Naive thymus-derived CD4-positive, alpha-beta T cell (primary cell): ENCODE results near the gene TMEM237. TPM values are rescaled to one million over a fixed set of nuclear protein-coding genes. Genes with fewer than 3 reads are reported as not detected.
A peak's percentile ranks its signal among the peaks of the same experiment; 100 is the strongest.

Experiments used
- ATAC-seq: fragments of 150-1000 bp; cut with Tn5 transposase; 2 replicates; pipeline ENCODE4 v1.10.0; 2021; ENCODE audit warnings: mild to moderate bottlenecking, moderate library complexity
- CTCF ChIA-PET: fragments of 350-600 bp; sonication (Branson Sonifier 250); formaldehyde crosslinking; loops from one replicate; lab custom pipeline; 2021; ENCODE audit warnings: antibody characterized with exemption; lab: Charles Lee
- POLR2A ChIA-PET: fragments of 350-600 bp; sonication (Branson Sonifier 250); formaldehyde crosslinking; loops from one replicate; lab custom pipeline; 2021; ENCODE audit warnings: antibody characterized with exemption, inconsistent platforms; lab: Charles Lee
- DNase-seq, 9 donors: peaks; one replicate each; pipeline versions ENCODE4 v3.0.0 to v3.0.0-alpha.2; 2020 to 2022; ENCODE audit warnings: mixed read lengths in 1 of 9
- H3K27ac ChIP-seq: one replicate; pipeline ENCODE4 v1.7.0; 2013; ENCODE audit warnings: mild to moderate bottlenecking, low read depth, low read length, moderate library complexity
- H3K27me3 ChIP-seq, 2 donors: one replicate each; pipeline ENCODE4 v1.7.0; 2013; ENCODE audit warnings: low read length in 2 of 2, mild to moderate bottlenecking in 2 of 2, moderate library complexity in 2 of 2; ENCODE audit not compliant: control insufficient read depth in 2 of 2, insufficient read depth in 2 of 2
- H3K36me3 ChIP-seq, 3 experiments: 1 replicate in 2 of 3; 2 replicates in 1 of 3; pipeline ENCODE4 v1.7.0; 2013; ENCODE audit warnings: low read length in 3 of 3, mild to moderate bottlenecking in 3 of 3, moderate library complexity in 1 of 3; ENCODE audit not compliant: insufficient read depth in 3 of 3, control insufficient read depth in 2 of 3
- H3K4me1 ChIP-seq, 2 donors: one replicate each; pipeline ENCODE4 v1.7.0; 2013; ENCODE audit warnings: low read length in 2 of 2, mild to moderate bottlenecking in 2 of 2, moderate library complexity in 1 of 2; ENCODE audit not compliant: control insufficient read depth in 2 of 2, insufficient read depth in 2 of 2
- H3K4me3 ChIP-seq: 2 replicates; pipeline ENCODE4 v1.7.0; 2013; ENCODE audit warnings: mild to moderate bottlenecking, low read length
- H3K9me3 ChIP-seq, 3 experiments: 1 replicate in 2 of 3; 2 replicates in 1 of 3; pipeline ENCODE4 v1.7.0; 2013; ENCODE audit warnings: low read length in 3 of 3; ENCODE audit not compliant: control insufficient read depth in 2 of 3
- H3K27ac Mint-ChIP-seq, 9 donors: one replicate each; pipeline ENCODE4 v1.8.0; 2020 to 2022; ENCODE audit warnings: mixed read lengths in 9 of 9, mild to moderate bottlenecking in 8 of 9, moderate library complexity in 5 of 9, inconsistent platforms in 2 of 9
- H3K27me3 Mint-ChIP-seq, 5 donors: one replicate each; pipeline ENCODE4 v1.8.0; 2021 to 2022; ENCODE audit warnings: mixed read lengths in 5 of 5, mild to moderate bottlenecking in 1 of 5
- H3K36me3 Mint-ChIP-seq, 5 donors: one replicate each; pipeline ENCODE4 v1.8.0; 2020 to 2022; ENCODE audit warnings: mixed read lengths in 5 of 5, mild to moderate bottlenecking in 3 of 5, inconsistent platforms in 1 of 5
- H3K4me1 Mint-ChIP-seq, 7 donors: one replicate each; pipeline ENCODE4 v1.8.0; 2020 to 2022; ENCODE audit warnings: mixed read lengths in 7 of 7, mild to moderate bottlenecking in 3 of 7, inconsistent platforms in 1 of 7
- H3K4me3 Mint-ChIP-seq, 10 donors: one replicate each; pipeline ENCODE4 v1.8.0; 2020 to 2022; ENCODE audit warnings: mild to moderate bottlenecking in 10 of 10, mixed read lengths in 10 of 10, moderate library complexity in 6 of 10, inconsistent platforms in 2 of 10
- H3K9me3 Mint-ChIP-seq, 11 donors: one replicate each; pipeline ENCODE4 v1.8.0; 2020 to 2022; ENCODE audit warnings: mixed read lengths in 11 of 11, mild to moderate bottlenecking in 4 of 11, inconsistent platforms in 1 of 11, moderate library complexity in 1 of 11
- intact Hi-C, 2 donors: fragments of 100-400 bp; cut with micrococcal nuclease; formaldehyde crosslinking; loops; one replicate each; pipeline ENCODE4 v1.15.1; 2023
- polyA plus RNA-seq, 2 donors: library from polyadenylated mRNA; unstranded; fragments of 300-500 nt; fragmentation: Illumina TruSeq; gene quantifications; one replicate each; pipeline ENCODE4 v1.2.3, GENCODE V29; 2021
- total RNA-seq, 6 experiments: library from RNA in 5 of 6; stranded (reverse) in 5 of 6; gene quantifications; 1 replicate in 5 of 6; 2 replicates in 1 of 6; pipeline ENCODE4 v1.2.3 and lab custom pipeline; 2021 to 2026

Gene TMEM237, protein sequence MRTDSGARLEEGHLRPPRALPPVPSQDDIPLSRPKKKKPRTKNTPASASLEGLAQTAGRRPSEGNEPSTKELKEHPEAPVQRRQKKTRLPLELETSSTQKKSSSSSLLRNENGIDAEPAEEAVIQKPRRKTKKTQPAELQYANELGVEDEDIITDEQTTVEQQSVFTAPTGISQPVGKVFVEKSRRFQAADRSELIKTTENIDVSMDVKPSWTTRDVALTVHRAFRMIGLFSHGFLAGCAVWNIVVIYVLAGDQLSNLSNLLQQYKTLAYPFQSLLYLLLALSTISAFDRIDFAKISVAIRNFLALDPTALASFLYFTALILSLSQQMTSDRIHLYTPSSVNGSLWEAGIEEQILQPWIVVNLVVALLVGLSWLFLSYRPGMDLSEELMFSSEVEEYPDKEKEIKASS
- total RNA-seq (10 to 100 TPM in 1 of 5 experiments, 1 to 10 TPM in 4; 3.2 to 13.4 (median 4.7) TPM), polyA plus RNA-seq (1 to 10 TPM; 2.7 to 3.2 TPM), total RNA-seq (lab: John Stamatoyannopoulos, UW) (6.2 reads per million, percentile 27 among the genes with 10 or more reads in this experiment)

DNA sequence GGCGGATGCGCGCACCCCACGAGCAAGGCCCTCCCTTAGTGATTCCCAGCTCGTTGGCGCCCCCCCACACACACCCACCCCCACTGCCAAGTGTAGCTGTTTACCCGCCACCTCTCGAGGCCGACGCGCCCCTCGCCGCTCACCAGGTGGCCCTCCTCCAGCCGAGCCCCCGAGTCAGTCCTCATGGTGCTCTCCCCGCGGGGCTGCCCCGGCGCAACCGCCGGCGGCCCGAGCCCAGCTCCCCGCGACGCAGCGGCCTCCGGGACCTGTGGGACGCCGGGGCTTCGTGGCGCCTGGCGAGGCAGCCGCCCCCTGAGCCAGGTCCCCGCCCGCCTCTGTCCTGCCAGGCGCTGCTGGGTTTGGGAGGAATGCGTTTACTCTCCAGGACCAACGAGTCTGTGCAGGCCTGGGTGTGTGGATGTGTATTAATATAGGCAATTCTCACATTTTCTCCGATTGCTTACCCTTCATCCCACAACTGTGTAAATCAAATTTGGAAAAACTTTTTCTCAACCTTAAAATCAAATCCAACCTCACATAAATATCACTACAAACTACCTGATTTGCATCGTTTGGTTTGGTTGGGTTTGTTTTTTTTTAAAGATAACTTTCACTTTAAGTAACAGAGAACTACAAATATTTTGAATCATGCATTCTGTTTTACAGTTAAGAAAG lies at the start of gene TMEM237:
TSS of gene TMEM237 (minus strand) at position 288 of the 675 bp plus-strand sequence. CDS start at position 185, 103 bp downstream.
- Mint-ChIP-seq H3K27ac (peak within 1 kb of the TSS; percentile 76 to 100 (median 97)), H3K4me3 (peak within 1 kb of the TSS; percentile 86 to 99 (median 96)), H3K27me3 (peaks cover 0 to 4% (median 0%) of the 10 kb centered on the region in 5 donors), H3K4me1 (peaks cover 5 to 21% (median 12%) of the 10 kb centered on the region in 7 donors), H3K36me3 (no peaks in the 10 kb centered on the region), H3K9me3 (no peaks in the 10 kb centered on the region)
- H3K4me1 ChIP-seq: peaks cover 3 to 5% of the 10 kb centered on the region in 2 donors
- peaks cover 0 to 5% (median 0%) of the 10 kb centered on the region in 3 experiments for H3K36me3 ChIP-seq
- ATAC-seq: peak; percentile 67
- no peaks in the 10 kb centered on the region for H3K9me3 ChIP-seq
- peak in 8 of 9 donors; percentile 43 to 65 (median 62) for DNase-seq
- POLR2A ChIA-PET: interaction anchor here (1.0 to 3.2 kb wide), 6 partner anchors 14 to 779 kb away, joined by 3 to 19 read pairs (median 5); partner anchors contain the start of genes ALS2, CFLAR, CLK1 and STRADB
- CTCF ChIA-PET: interaction anchor here (0.6 to 1.0 kb wide), 2 partner anchors 14 to 69 kb away, joined by 3 read pairs; no protein-coding TSS in a partner anchor
- intact Hi-C loops: loop anchor here (1.0 to 10.0 kb wide), 18 partner anchors 236 to 1729 kb away; partner anchors contain the start of genes CASP10 (in 2 of the 2), NBEAL1 (in 2 of the 2), BMPR2 (in 1 of the 2) and BZW1 (in 1 of the 2)
- H3K27me3 ChIP-seq: no peaks in the 10 kb centered on the region
- peak within 1 kb of the TSS; percentile 95 for H3K4me3 ChIP-seq
- peak within 1 kb of the TSS; percentile 87 for H3K27ac ChIP-seq

DNA sequence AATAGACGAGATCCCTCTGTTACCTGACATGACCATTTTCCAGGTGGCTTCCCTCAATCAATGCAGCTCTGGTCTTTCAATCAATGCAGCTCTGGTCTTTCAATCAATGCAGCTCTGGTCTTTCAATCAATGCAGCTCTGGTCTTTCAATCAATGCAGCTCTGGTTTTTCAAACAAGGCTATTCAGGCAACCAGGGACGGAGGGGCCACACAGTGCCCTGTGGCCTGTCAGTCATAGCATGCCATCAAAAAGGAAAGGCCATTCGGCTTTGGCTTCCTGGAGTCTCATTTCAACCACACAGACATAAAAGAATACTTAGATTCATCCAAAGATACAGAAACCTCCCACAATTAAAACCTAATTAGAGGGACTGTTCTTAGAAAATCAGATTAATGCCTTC lies 41.9 kb upstream of the TMEM237 start:
- H3K27ac ChIP-seq: no peak overlapping the region
- no peaks in the 10 kb centered on the region for H3K9me3 ChIP-seq
- H3K9me3 Mint-ChIP-seq: no peaks in the 10 kb centered on the region
- no peak overlapping the region for H3K4me3 Mint-ChIP-seq
- H3K27ac Mint-ChIP-seq: no peak overlapping the region
- peaks cover 12 to 20% (median 15%) of the 10 kb centered on the region in 5 donors for H3K27me3 Mint-ChIP-seq
- H3K36me3 Mint-ChIP-seq: peaks cover 0 to 4% (median 0%) of the 10 kb centered on the region in 5 donors
- no peaks in the 10 kb centered on the region for H3K36me3 ChIP-seq
- DNase-seq (no peak), ATAC-seq (no peak)
- no peaks in the 10 kb centered on the region for H3K27me3 ChIP-seq
- no peak overlapping the region for H3K4me3 ChIP-seq
- POLR2A ChIA-PET: no interaction called here
- no peaks in the 10 kb centered on the region for H3K4me1 ChIP-seq
- intact Hi-C loops: no loop called here
- H3K4me1 Mint-ChIP-seq: no peaks in the 10 kb centered on the region
- CTCF ChIA-PET: no interaction called here

DNA sequence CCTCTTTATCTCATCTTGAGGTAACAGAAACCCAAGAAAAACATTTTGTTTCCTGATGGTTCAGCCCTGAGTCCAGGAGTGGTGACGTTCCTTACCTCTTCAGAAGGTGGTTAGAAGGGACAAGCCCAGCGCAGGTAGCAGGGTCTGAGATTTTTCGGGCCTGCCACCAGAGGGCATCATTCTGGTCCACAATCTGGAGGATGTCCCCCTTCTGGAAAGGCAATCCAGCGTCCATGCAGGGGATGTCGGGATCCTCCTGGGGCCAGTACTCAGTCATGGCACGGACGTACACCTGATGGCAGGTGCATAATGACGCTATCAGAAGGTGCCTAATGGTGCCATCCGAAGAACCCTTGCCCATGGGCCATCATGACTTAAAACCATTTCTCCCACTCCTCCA lies 37.4 kb upstream of the TMEM237 start:
- Mint-ChIP-seq H3K4me1 (no peaks in the 10 kb centered on the region), H3K27ac (no peak overlapping the region), H3K36me3 (peaks cover 0 to 4% (median 0%) of the 10 kb centered on the region in 5 donors), H3K4me3 (no peak overlapping the region), H3K9me3 (no peaks in the 10 kb centered on the region), H3K27me3 (peaks cover 4 to 15% (median 11%) of the 10 kb centered on the region in 5 donors)
- Histone ChIP-seq H3K9me3 (no peaks in the 10 kb centered on the region), H3K27me3 (no peaks in the 10 kb centered on the region), H3K36me3 (no peaks in the 10 kb centered on the region), H3K4me3 (no peak overlapping the region), H3K4me1 (no peaks in the 10 kb centered on the region), H3K27ac (no peak overlapping the region)
- ChIA-PET POLR2A (no interaction called here), CTCF (interaction anchor here (0.6 kb wide), 1 partner anchor 422 kb away, joined by 3 read pairs; no protein-coding TSS in a partner anchor)
- intact Hi-C loops: no loop called here
- ATAC-seq (no peak), DNase-seq (no peak)

DNA sequence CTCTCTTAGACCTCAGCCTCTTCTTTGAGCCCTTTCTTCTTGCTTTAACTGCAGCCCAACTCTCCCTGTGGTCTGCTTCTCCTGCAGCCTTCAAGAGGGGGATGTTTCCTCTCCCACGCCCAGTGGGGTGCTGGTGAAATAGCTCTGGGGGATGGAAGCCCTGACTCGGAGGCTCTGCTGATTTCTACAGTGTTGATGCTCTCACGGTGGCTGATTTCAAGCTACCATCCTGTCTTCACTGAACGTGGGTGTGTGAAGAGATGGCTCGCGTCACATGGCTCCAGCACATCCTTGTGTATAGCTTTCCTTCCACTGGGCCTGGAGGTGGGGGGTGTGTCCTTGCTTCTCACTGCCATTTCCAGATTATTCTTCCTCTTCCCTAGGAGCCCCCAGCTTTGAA lies 35.1 kb upstream of the TMEM237 start:
- no peak overlapping the region for H3K4me3 ChIP-seq
- ChIA-PET POLR2A (no interaction called here), CTCF (interaction anchor here (1.8 kb wide), 1 partner anchor 11 kb away, joined by 5 read pairs; no protein-coding TSS in a partner anchor)
- DNase-seq: no peak
- H3K4me1 ChIP-seq: no peaks in the 10 kb centered on the region
- Mint-ChIP-seq H3K4me1 (no peaks in the 10 kb centered on the region), H3K4me3 (no peak overlapping the region), H3K9me3 (no peaks in the 10 kb centered on the region), H3K27me3 (peaks cover 4 to 11% (median 9%) of the 10 kb centered on the region in 5 donors), H3K27ac (no peak overlapping the region), H3K36me3 (peaks cover 0 to 4% (median 0%) of the 10 kb centered on the region in 5 donors)
- intact Hi-C loops: no loop called here
- ATAC-seq: no peak
- no peak overlapping the region for H3K27ac ChIP-seq
- H3K36me3 ChIP-seq: no peaks in the 10 kb centered on the region
- no peaks in the 10 kb centered on the region for H3K27me3 ChIP-seq
- no peaks in the 10 kb centered on the region for H3K9me3 ChIP-seq

DNA sequence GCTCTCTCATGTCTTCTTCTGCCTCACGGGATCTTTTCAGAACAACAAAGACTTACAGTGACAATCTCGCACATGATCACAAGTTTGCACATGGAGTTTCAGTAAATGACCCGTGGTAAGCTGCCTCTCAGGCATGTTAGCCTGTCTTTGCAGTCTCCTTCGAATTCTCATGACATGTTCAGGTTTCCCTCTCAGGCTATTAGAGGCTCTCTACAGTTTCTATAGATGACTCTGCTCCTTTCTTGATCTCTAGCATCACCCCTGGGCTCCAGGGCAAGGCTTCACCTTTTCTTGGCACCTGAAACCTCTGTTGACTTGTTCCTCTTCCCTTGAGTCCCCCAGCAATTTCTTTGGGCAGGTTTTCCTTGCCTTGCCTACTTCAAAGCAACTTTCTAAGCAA lies 32.2 kb upstream of the TMEM237 start:
- intact Hi-C loops: no loop called here
- Histone ChIP-seq H3K9me3 (no peaks in the 10 kb centered on the region), H3K27ac (no peak overlapping the region), H3K27me3 (no peaks in the 10 kb centered on the region), H3K4me3 (no peak overlapping the region), H3K4me1 (no peaks in the 10 kb centered on the region), H3K36me3 (no peaks in the 10 kb centered on the region)
- Mint-ChIP-seq H3K4me3 (no peak overlapping the region), H3K4me1 (no peaks in the 10 kb centered on the region), H3K9me3 (peaks cover 0 to 10% (median 0%) of the 10 kb centered on the region in 11 donors), H3K36me3 (no peaks in the 10 kb centered on the region), H3K27me3 (peaks cover 0 to 20% (median 0%) of the 10 kb centered on the region in 5 donors), H3K27ac (no peak overlapping the region)
- DNase-seq (no peak), ATAC-seq (no peak)
- ChIA-PET POLR2A (no interaction called here), CTCF (no interaction called here)

DNA sequence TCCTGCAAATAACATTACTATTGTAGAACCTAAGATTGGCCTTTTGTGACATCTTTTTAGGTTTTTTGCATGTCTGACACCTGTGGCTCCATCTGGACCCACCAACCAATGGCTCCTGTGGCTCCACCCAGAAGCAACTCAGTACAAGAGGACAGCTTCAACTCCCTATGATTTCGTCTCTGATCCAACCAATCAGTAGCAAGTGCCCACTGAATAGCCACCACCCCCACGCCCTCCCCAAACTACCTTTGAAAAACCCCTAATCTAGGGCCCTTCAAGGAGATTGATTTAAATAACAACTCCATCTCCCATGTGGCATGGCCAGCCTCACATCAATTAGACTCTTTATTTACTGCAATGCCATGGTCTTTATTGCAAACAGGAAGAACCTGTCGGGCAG lies 31.5 kb upstream of the TMEM237 start:
- no peak for DNase-seq
- Histone ChIP-seq H3K4me1 (no peaks in the 10 kb centered on the region), H3K27ac (no peak overlapping the region), H3K27me3 (no peaks in the 10 kb centered on the region), H3K36me3 (no peaks in the 10 kb centered on the region), H3K4me3 (no peak overlapping the region), H3K9me3 (no peaks in the 10 kb centered on the region)
- H3K4me1 Mint-ChIP-seq: no peaks in the 10 kb centered on the region
- ChIA-PET POLR2A (no interaction called here), CTCF (no interaction called here)
- no peaks in the 10 kb centered on the region for H3K36me3 Mint-ChIP-seq
- H3K4me3 Mint-ChIP-seq: no peak overlapping the region
- intact Hi-C loops: no loop called here
- H3K27ac Mint-ChIP-seq: no peak overlapping the region
- H3K27me3 Mint-ChIP-seq: peaks cover 0 to 22% (median 0%) of the 10 kb centered on the region in 5 donors
- ATAC-seq: no peak
- peaks cover 0 to 12% (median 0%) of the 10 kb centered on the region in 11 donors for H3K9me3 Mint-ChIP-seq
